Activated CD8-positive, alpha-beta T cell treated with anti-CD3 and anti-CD28 coated beads for 36 hours (primary cell): ENCODE results near the gene PCDHGA8. TPM values are rescaled to one million over a fixed set of nuclear protein-coding genes. Genes with fewer than 3 reads are reported as not detected.
A peak's percentile ranks its signal among the peaks of the same experiment; 100 is the strongest.

ENCODE experiments used
- ATAC-seq: fragments of 200-7000 bp; cut with Tn5 transposase; one replicate; pipeline ENCODE4 v1.10.0; 2021; ENCODE audit warnings: mild to moderate bottlenecking, moderate library complexity
- CTCF ChIA-PET: fragments of 350-600 bp; sonication (Branson Sonifier 250); formaldehyde crosslinking; loops from one replicate; lab custom pipeline; 2021; ENCODE audit warnings: antibody characterized with exemption; lab: Charles Lee
- POLR2A ChIA-PET: fragments of 350-600 bp; sonication (Branson Sonifier 250); formaldehyde crosslinking; loops from one replicate; lab custom pipeline; 2021; ENCODE audit warnings: antibody characterized with exemption; lab: Charles Lee
- DNase-seq: peaks from one replicate; pipeline ENCODE4 v3.0.0-alpha.2; 2020
- H3K27ac Mint-ChIP-seq: one replicate; pipeline ENCODE4 v1.8.0; 2021; ENCODE audit warnings: mild to moderate bottlenecking, mixed read lengths
- H3K27me3 Mint-ChIP-seq: one replicate; pipeline ENCODE4 v1.8.0; 2021; ENCODE audit warnings: mixed read lengths
- H3K36me3 Mint-ChIP-seq: one replicate; pipeline ENCODE4 v1.8.0; 2021; ENCODE audit warnings: low read depth, mixed read lengths
- H3K4me1 Mint-ChIP-seq: one replicate; pipeline ENCODE4 v1.8.0; 2021; ENCODE audit warnings: low read depth, mixed read lengths
- H3K4me3 Mint-ChIP-seq: one replicate; pipeline ENCODE4 v1.8.0; 2021; ENCODE audit warnings: mild to moderate bottlenecking, moderate library complexity, mixed read lengths
- H3K9me3 Mint-ChIP-seq: one replicate; pipeline ENCODE4 v1.8.0; 2021; ENCODE audit warnings: mixed read lengths
- CTCF ChIP-seq: fragments of 200-600 bp; IDR thresholded peaks from one replicate; pipeline ENCODE4 v1.8.0; 2022; ENCODE audit warnings: antibody characterized with exemption, mild to moderate bottlenecking
- intact Hi-C: fragments of 100-400 bp; cut with micrococcal nuclease; formaldehyde crosslinking; loops from one replicate; pipeline ENCODE4 v1.10.0; 2022
- total RNA-seq, 2 experiments: library from RNA; stranded (reverse); gene quantifications; one replicate each; pipeline ENCODE4 v1.2.3, GENCODE V29; 2021

Gene PCDHGA8
- total RNA-seq, 2 experiments from 2014 or later = not detected

GRCh38 chr5:141398608-141399007 is 6.2 kb downstream of the PCDHGA8 start:
- TF ChIP-seq CTCF = no peak
- Mint-ChIP-seq H3K27ac (no peak overlapping the region), H3K9me3 (peaks cover 28% of the 10 kb centered on the region), H3K4me1 (no peaks in the 10 kb centered on the region), H3K27me3 (peaks cover 54% of the 10 kb centered on the region), H3K36me3 (peaks cover 19% of the 10 kb centered on the region), H3K4me3 (no peak overlapping the region)
- POLR2A ChIA-PET = no interaction called here
- intact Hi-C loops = no loop called here
- DNase-seq (no peak), ATAC-seq (no peak)
- CTCF ChIA-PET = interaction anchor here (1.1 to 3.6 kb wide), 12 partner anchors 8 to 169 kb away, joined by 3 to 19 read pairs (median 5); partner anchors contain the start of genes PCDHGA10, PCDHGA11, PCDHGA12 and PCDHGB4

DNA sequence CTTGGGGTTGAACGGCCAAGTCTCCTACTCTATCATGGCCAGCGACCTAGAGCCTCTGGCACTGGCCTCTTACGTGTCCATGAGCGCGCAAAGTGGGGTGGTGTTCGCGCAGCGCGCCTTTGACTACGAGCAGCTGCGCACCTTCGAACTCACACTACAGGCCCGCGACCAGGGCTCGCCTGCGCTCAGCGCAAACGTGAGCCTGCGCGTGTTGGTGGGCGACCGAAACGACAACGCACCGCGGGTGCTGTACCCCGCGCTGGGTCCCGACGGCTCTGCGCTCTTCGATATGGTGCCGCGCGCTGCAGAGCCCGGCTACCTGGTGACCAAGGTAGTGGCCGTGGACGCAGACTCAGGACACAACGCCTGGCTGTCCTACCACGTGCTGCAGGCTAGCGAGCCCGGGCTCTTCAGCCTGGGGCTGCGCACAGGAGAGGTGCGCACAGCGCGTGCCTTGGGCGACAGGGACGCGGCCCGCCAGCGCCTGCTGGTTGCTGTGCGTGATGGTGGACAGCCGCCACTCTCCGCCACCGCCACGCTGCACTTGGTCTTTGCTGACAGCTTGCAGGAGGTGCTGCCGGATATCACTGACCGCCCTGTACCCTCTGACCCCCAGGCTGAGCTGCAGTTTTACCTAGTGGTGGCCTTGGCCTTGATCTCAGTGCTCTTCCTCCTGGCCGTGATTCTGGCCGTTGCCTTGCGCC is 7.3 kb downstream of the PCDHGA8 start:
- Mint-ChIP-seq H3K36me3 (peaks cover 17% of the 10 kb centered on the region), H3K27ac (no peak overlapping the region), H3K9me3 (peaks cover 24% of the 10 kb centered on the region), H3K4me3 (no peak overlapping the region), H3K4me1 (no peaks in the 10 kb centered on the region), H3K27me3 (peaks cover 56% of the 10 kb centered on the region)
- ChIA-PET POLR2A (interaction anchor here (1.1 kb wide), 1 partner anchor 8 kb away, joined by 3 read pairs; no protein-coding TSS in a partner anchor), CTCF (interaction anchor here (1.6 kb wide), 1 partner anchor 80 kb away, joined by 4 read pairs; no protein-coding TSS in a partner anchor)
- intact Hi-C loops = no loop called here
- TF ChIP-seq CTCF = no peak
- DNase-seq = no peak
- ATAC-seq = no peak

DNA sequence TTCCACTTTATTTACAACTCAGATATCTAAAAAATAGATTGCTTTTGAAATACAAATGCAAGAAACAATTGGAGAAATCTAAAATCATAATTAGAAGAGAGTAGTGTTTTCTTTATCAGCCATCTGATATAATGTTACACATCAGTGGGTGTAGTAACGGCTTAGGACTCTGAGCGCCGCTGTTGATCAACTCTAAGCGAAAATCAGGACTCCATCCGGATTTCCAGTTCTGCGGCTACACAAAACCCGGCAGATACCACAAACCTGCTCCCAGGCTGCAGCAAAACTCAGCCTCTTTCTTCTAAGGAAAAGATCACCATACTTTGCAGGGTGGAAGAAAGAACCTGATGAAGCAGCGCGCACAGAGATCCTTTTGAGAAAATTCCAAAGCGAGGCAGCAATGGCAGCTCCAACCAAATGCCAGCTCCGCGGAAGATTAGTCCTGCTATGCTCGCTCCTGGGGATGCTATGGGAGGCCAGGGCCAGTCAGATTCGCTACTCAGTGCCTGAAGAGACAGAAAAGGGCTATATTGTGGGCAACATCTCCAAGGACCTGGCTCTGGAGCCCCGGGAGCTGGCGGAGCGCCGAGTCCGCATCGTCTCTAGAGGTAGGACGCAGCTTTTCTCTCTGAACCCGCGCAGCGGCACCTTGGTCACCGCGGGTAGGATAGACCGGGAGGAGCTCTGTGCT is 10.3 kb downstream of the PCDHGA8 start, which contains the start of gene PCDHGA9:
PCDHGA9 (plus strand) TSS at position 226 of the 691 bp plus-strand sequence; CDS start at position 401, 175 bp downstream.
- peaks cover 27% of the 10 kb centered on the region for H3K9me3 Mint-ChIP-seq
- H3K4me3 Mint-ChIP-seq = no peak within 1 kb of the TSS
- peak; percentile 42 for DNase-seq
- intact Hi-C loops = no loop called here
- POLR2A ChIA-PET = no interaction called here
- no peak within 1 kb of the TSS for H3K27ac Mint-ChIP-seq
- CTCF ChIA-PET = interaction anchor here (0.6 to 2.0 kb wide), 10 partner anchors 10 to 167 kb away, joined by 3 to 19 read pairs (median 4); partner anchors contain the start of genes PCDHB15, PCDHGA10, PCDHGA11 and PCDHGA12
- peak; percentile 47 for TF ChIP-seq CTCF
- peaks cover 20% of the 10 kb centered on the region for H3K36me3 Mint-ChIP-seq
- H3K4me1 Mint-ChIP-seq = no peaks in the 10 kb centered on the region
- peaks cover 62% of the 10 kb centered on the region for H3K27me3 Mint-ChIP-seq
- ATAC-seq = peak; percentile 42

GRCh38 chr5:141403387-141403786 is 11.0 kb downstream of the PCDHGA8 start:
- ChIA-PET CTCF (interaction anchor here (0.6 to 2.0 kb wide), 10 partner anchors 10 to 166 kb away, joined by 3 to 19 read pairs (median 4); partner anchors contain the start of genes PCDHB15, PCDHGA10, PCDHGA11 and PCDHGA12), POLR2A (no interaction called here)
- Mint-ChIP-seq H3K4me3 (no peak overlapping the region), H3K27ac (no peak overlapping the region), H3K27me3 (peaks cover 66% of the 10 kb centered on the region), H3K36me3 (peaks cover 22% of the 10 kb centered on the region), H3K4me1 (no peaks in the 10 kb centered on the region), H3K9me3 (peaks cover 28% of the 10 kb centered on the region)
- intact Hi-C loops = no loop called here
- ATAC-seq = no peak
- DNase-seq = no peak
- no peak for TF ChIP-seq CTCF
